ENCODE measurements around the gene CEP72. TPM values are rescaled to one million over a fixed set of nuclear protein-coding genes. Genes with fewer than 3 reads are reported as not detected.

Gene CEP72
- total RNA-seq, 1 donor from 2014 or later, result 0.32 TPM

- Histone ChIP-seq H3K4me1 (no peaks in the 10 kb centered on the region), H3K27me3 (no peaks in the 10 kb centered on the region), H3K27ac (no peak overlapping the region), H3K4me3 (no peak overlapping the region), H3K36me3 (peaks cover 16 to 48% of the 10 kb centered on the region in 2 donors), H3K9me3 (no peaks in the 10 kb centered on the region)
- no peak for DNase-seq (ENCODE audit: low spot score in 2 of 2)
- intact Hi-C loops (cut with DNase I), result no loop called here
- TF ChIP-seq, protein P1, sequence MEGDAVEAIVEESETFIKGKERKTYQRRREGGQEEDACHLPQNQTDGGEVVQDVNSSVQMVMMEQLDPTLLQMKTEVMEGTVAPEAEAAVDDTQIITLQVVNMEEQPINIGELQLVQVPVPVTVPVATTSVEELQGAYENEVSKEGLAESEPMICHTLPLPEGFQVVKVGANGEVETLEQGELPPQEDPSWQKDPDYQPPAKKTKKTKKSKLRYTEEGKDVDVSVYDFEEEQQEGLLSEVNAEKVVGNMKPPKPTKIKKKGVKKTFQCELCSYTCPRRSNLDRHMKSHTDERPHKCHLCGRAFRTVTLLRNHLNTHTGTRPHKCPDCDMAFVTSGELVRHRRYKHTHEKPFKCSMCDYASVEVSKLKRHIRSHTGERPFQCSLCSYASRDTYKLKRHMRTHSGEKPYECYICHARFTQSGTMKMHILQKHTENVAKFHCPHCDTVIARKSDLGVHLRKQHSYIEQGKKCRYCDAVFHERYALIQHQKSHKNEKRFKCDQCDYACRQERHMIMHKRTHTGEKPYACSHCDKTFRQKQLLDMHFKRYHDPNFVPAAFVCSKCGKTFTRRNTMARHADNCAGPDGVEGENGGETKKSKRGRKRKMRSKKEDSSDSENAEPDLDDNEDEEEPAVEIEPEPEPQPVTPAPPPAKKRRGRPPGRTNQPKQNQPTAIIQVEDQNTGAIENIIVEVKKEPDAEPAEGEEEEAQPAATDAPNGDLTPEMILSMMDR (IDR thresholded peaks at IDR 0.05), result no peak
Measured at GRCh38 chr5:639253-639530, 27.1 kb downstream of the CEP72 start.

GRCh38 chr5:639584-640213 is 27.6 kb downstream of the CEP72 start:
- Histone ChIP-seq H3K27ac (no peak overlapping the region), H3K4me1 (no peaks in the 10 kb centered on the region), H3K9me3 (no peaks in the 10 kb centered on the region), H3K27me3 (no peaks in the 10 kb centered on the region), H3K36me3 (peaks cover 13 to 51% of the 10 kb centered on the region in 2 donors), H3K4me3 (no peak overlapping the region)
- intact Hi-C loops (cut with DNase I), result no loop called here
- DNase-seq (ENCODE audit: low spot score in 2 of 2), result no peak
- TF ChIP-seq, protein P1 (IDR thresholded peaks at IDR 0.05), result no peak

GRCh38 chr5:640461-641330 is 28.6 kb downstream of the CEP72 start:
- DNase-seq (ENCODE audit: low spot score in 2 of 2), result no peak
- Histone ChIP-seq H3K9me3 (no peaks in the 10 kb centered on the region), H3K4me1 (no peaks in the 10 kb centered on the region), H3K27ac (no peak overlapping the region), H3K36me3 (peaks cover 10 to 42% of the 10 kb centered on the region in 2 donors), H3K4me3 (no peak overlapping the region), H3K27me3 (no peaks in the 10 kb centered on the region)
- intact Hi-C loops (cut with DNase I), result no loop called here
- TF ChIP-seq, protein P1 (IDR thresholded peaks at IDR 0.05), result no peak

DNA sequence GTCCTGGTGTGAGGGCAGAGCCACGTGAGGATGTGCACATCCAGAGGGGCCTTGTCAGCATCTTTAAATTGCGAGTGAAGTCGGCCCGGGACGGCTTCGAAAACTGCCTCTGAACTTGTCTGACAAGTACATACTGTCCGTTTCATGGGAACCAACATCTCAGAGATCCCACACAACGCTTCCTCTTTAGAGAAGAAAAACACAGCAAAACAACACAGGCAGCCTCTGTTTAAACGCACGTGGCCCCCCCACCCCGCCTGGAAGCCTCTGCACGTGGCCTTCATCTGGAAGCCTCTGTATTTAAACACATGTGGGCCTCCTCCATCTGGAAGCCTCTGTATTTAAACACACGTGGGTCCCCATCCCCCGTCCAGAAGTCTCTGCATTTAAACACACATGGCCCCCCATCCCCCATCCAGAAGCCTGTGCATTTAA is 29.2 kb downstream of the CEP72 start:
- intact Hi-C loops (cut with DNase I), result no loop called here
- H3K4me1 ChIP-seq, result no peaks in the 10 kb centered on the region
- DNase-seq (ENCODE audit: low spot score in 2 of 2), result no peak
- H3K27me3 ChIP-seq, result no peaks in the 10 kb centered on the region
- H3K27ac ChIP-seq, result no peak overlapping the region
- TF ChIP-seq, protein P1 (IDR thresholded peaks at IDR 0.05), result no peak
- peaks cover 9 to 38% of the 10 kb centered on the region in 2 donors for H3K36me3 ChIP-seq
- no peaks in the 10 kb centered on the region for H3K9me3 ChIP-seq
- H3K4me3 ChIP-seq, result no peak overlapping the region

DNA sequence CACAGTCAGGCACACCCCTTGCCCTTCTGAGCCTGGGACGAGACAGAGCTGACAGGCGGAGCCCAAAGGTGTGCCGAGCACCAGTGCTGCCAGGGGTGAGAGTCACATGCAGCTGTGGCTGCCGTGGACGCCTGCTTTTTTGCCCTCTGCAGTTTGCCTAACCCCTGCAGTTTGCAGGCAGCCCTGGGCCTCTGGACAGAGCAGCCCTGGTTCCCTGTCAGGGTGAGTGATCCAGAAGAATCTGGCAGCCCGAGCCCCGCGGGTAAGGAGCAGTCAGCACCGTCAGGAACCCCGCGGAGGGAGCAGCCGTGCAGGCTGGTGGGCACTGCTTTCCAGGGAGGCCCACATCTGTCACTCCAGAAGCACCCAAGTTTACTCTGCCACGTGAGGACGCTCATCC is 30.3 kb downstream of the CEP72 start:
- Histone ChIP-seq H3K9me3 (no peaks in the 10 kb centered on the region), H3K27me3 (no peaks in the 10 kb centered on the region), H3K4me3 (no peak overlapping the region), H3K27ac (no peak overlapping the region), H3K36me3 (peaks cover 9 to 35% of the 10 kb centered on the region in 2 donors), H3K4me1 (no peaks in the 10 kb centered on the region)
- TF ChIP-seq, protein P1 (IDR thresholded peaks at IDR 0.05), result no peak
- no peak for DNase-seq (ENCODE audit: low spot score in 2 of 2)
- intact Hi-C loops (cut with DNase I), result no loop called here

All from ascending aorta (tissue), 2 donors.